Fibroblast of skin of left quadriceps (primary cell): Measurements from ENCODE around the gene FAM236A.
"Not testable (repeated sequence)": the region's sequence is repeated elsewhere in the genome, so short reads cannot be mapped to it uniquely, and the experiment has no call there.

Experiments
- DNase-seq, 2 experiments: peaks; one replicate each; pipeline ENCODE4 v3.0.0-alpha.2; 2013; ENCODE audit warnings: low read depth in 2 of 2

Gene FAM236A

GRCh38 chrX:72937906-72938305, at the start of gene FAM236A:
TSS of gene FAM236A (plus strand) at chrX:72938206. CDS start at chrX:72938263, 57 bp downstream.
- DNase-seq, result not testable (repeated sequence)

- not testable (repeated sequence) for DNase-seq
These were observed 48.3 kb upstream of the FAM236A start for GRCh38 chrX:72889740-72890139.

GRCh38 chrX:72912315-72912714, 25.7 kb upstream of the FAM236A start, which contains the start of gene FAM236C:
TSS of gene FAM236C (plus strand) at chrX:72912615. CDS start at chrX:72912715, 100 bp downstream.
- not testable (repeated sequence) for DNase-seq

- not testable (repeated sequence) for DNase-seq
These were observed 21.9 kb upstream of the FAM236A start for GRCh38 chrX:72916096-72916495.

GRCh38 chrX:72932283-72932682, 5.7 kb upstream of the FAM236A start:
- not testable (repeated sequence) for DNase-seq

- DNase-seq, result not testable (repeated sequence)
These were observed 1.6 kb upstream of the FAM236A start for GRCh38 chrX:72936455-72936854.

- DNase-seq, result not testable (repeated sequence)
These were observed 1.0 kb upstream of the FAM236A start for GRCh38 chrX:72936882-72937455.

GRCh38 chrX:72942272-72942671, 4.3 kb downstream of the FAM236A start:
- DNase-seq, result not testable (repeated sequence)

- not testable (repeated sequence) for DNase-seq
These were observed 5.2 kb downstream of the FAM236A start for GRCh38 chrX:72943035-72943818.

GRCh38 chrX:72943819-72944169, 5.8 kb downstream of the FAM236A start, which contains the start of gene DMRTC1:
TSS of gene DMRTC1 (minus strand) at chrX:72943837. CDS start at chrX:72875694, 68,143 bp downstream.
- not testable (repeated sequence) for DNase-seq

- not testable (repeated sequence) for DNase-seq
These were observed 22.0 kb downstream of the FAM236A start for GRCh38 chrX:72959971-72960370.

GRCh38 chrX:72971859-72972258, 33.9 kb downstream of the FAM236A start:
- DNase-seq, result not testable (repeated sequence)

- DNase-seq, result not testable (repeated sequence)
These were observed 36.9 kb downstream of the FAM236A start for GRCh38 chrX:72974885-72975284.

- DNase-seq, result not testable (repeated sequence)
These were observed 43.0 kb downstream of the FAM236A start for GRCh38 chrX:72980894-72981469.
